ENCODE results near the gene IGFLR1. TPM values are rescaled to one million over a fixed set of nuclear protein-coding genes. Genes with fewer than 3 reads are reported as not detected.

The IGFLR1 gene
- total and polyA plus RNA-seq, 2 donors (not counting 3 experiments of a cell fraction or from before 2014, with no cell fraction given), result 2.6 to 7.6 TPM

- DNase-seq (ENCODE audit: low read depth, low spot score) (no peak), FAIRE-seq (no peak)
- dilution Hi-C loops (cut with MboI; ENCODE audit: extremely low pct_ligation_motif_present, low sequenced_read_pairs) (no loop called here), intact Hi-C loops (cut with micrococcal nuclease) (no loop called here)
- H3K4me3 ChIP-seq (replicated peaks in 1 of 3; ENCODE audit: insufficient read depth in 1 of 3, low read depth in 1 of 3, low read length in 3 of 3), result no peak overlapping the region
- no TSS peak for BruUV-seq (replicated peaks)
- ChIA-PET CTCF (no interaction called here), POLR2A (interaction anchor here (0.9 kb wide), 1 partner anchor 38 kb away, joined by 3 read pairs; the partner anchor contains the start of gene LIN37)
- TF ChIP-seq, protein P1, sequence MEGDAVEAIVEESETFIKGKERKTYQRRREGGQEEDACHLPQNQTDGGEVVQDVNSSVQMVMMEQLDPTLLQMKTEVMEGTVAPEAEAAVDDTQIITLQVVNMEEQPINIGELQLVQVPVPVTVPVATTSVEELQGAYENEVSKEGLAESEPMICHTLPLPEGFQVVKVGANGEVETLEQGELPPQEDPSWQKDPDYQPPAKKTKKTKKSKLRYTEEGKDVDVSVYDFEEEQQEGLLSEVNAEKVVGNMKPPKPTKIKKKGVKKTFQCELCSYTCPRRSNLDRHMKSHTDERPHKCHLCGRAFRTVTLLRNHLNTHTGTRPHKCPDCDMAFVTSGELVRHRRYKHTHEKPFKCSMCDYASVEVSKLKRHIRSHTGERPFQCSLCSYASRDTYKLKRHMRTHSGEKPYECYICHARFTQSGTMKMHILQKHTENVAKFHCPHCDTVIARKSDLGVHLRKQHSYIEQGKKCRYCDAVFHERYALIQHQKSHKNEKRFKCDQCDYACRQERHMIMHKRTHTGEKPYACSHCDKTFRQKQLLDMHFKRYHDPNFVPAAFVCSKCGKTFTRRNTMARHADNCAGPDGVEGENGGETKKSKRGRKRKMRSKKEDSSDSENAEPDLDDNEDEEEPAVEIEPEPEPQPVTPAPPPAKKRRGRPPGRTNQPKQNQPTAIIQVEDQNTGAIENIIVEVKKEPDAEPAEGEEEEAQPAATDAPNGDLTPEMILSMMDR (IDR thresholded peaks at IDR 0.05; ENCODE audit: extremely low read depth in 1 of 2, insufficient read depth in 1 of 2, low read depth in 1 of 2, low read length in 2 of 2), result no peak
- no peak for TF ChIP-seq JUN (IDR thresholded peaks at IDR 0.05; ENCODE audit: borderline replicate concordance, insufficient read depth, insufficient read length, low read depth)
- no peak overlapping the region for H3K9ac ChIP-seq (replicated peaks; ENCODE audit: extremely low read depth, insufficient read depth, low read length)
- H4K20me1 ChIP-seq (replicated peaks; ENCODE audit: control insufficient read depth, extremely low read depth, insufficient read depth, low read length), result no peaks in the 10 kb centered on the region
- H3K36me3 ChIP-seq (ENCODE audit: control insufficient read depth in 2 of 2, extremely low read depth in 1 of 2, insufficient read depth in 2 of 2, low read length in 2 of 2), result peaks cover 0 to 2% of the 10 kb centered on the region in 2 experiments
- H3K4me2 ChIP-seq (ENCODE audit: insufficient read depth, low read length), result no peak overlapping the region
- no peak overlapping the region for H3K27ac ChIP-seq (ENCODE audit: insufficient read depth, low read depth, low read length)
- no peak overlapping the region for H2AFZ ChIP-seq (ENCODE audit: low read depth, low read length)
- H3K4me1 ChIP-seq (ENCODE audit: control insufficient read depth, extremely low read depth, insufficient read depth, low read length), result no peaks in the 10 kb centered on the region
- no peaks in the 10 kb centered on the region for H3K79me2 ChIP-seq (ENCODE audit: control insufficient read depth, insufficient read depth, low read length)
- no peaks in the 10 kb centered on the region for H3K9me3 ChIP-seq (replicated peaks; ENCODE audit: control insufficient read depth, insufficient read depth, low read length)
- no peaks in the 10 kb centered on the region for H3K27me3 ChIP-seq (ENCODE audit: control insufficient read depth in 2 of 2, insufficient read depth in 2 of 2, low read length in 2 of 2)
- no peaks in the 10 kb centered on the region for H3K9me1 ChIP-seq (replicated peaks; ENCODE audit: control insufficient read depth, extremely low read depth, insufficient read depth, low read length)
Measured at GRCh38 chr19:35786299-35787160, 44.3 kb upstream of the IGFLR1 start.

- Histone ChIP-seq H3K4me2 (ENCODE audit: insufficient read depth, low read length) (no peak overlapping the region), H3K9me1 (replicated peaks; ENCODE audit: control insufficient read depth, extremely low read depth, insufficient read depth, low read length) (no peaks in the 10 kb centered on the region), H3K4me3 (replicated peaks in 1 of 3; ENCODE audit: insufficient read depth in 1 of 3, low read depth in 1 of 3, low read length in 3 of 3) (no peak overlapping the region), H3K79me2 (ENCODE audit: control insufficient read depth, insufficient read depth, low read length) (no peaks in the 10 kb centered on the region), H2AFZ (ENCODE audit: low read depth, low read length) (no peak overlapping the region), H4K20me1 (replicated peaks; ENCODE audit: control insufficient read depth, extremely low read depth, insufficient read depth, low read length) (no peaks in the 10 kb centered on the region), H3K9ac (replicated peaks; ENCODE audit: extremely low read depth, insufficient read depth, low read length) (no peak overlapping the region), H3K4me1 (ENCODE audit: control insufficient read depth, extremely low read depth, insufficient read depth, low read length) (no peaks in the 10 kb centered on the region), H3K27me3 (ENCODE audit: control insufficient read depth in 2 of 2, insufficient read depth in 2 of 2, low read length in 2 of 2) (no peaks in the 10 kb centered on the region), H3K27ac (ENCODE audit: insufficient read depth, low read depth, low read length) (no peak overlapping the region), H3K36me3 (ENCODE audit: control insufficient read depth in 2 of 2, extremely low read depth in 1 of 2, insufficient read depth in 2 of 2, low read length in 2 of 2) (peaks cover 0 to 4% of the 10 kb centered on the region in 2 experiments), H3K9me3 (replicated peaks; ENCODE audit: control insufficient read depth, insufficient read depth, low read length) (no peaks in the 10 kb centered on the region)
- ChIA-PET CTCF (no interaction called here), POLR2A (interaction anchor here (0.9 kb wide), 1 partner anchor 37 kb away, joined by 3 read pairs; the partner anchor contains the start of gene LIN37)
- FAIRE-seq (no peak), DNase-seq (ENCODE audit: low read depth, low spot score) (no peak)
- no peak for TF ChIP-seq POLR2A (IDR thresholded peaks at IDR 0.05; ENCODE audit: low read depth, low read length)
- TF ChIP-seq FOS (IDR thresholded peaks at IDR 0.05; ENCODE audit: borderline replicate concordance, insufficient read depth, low read length), result no peak
- TF ChIP-seq MYC (IDR thresholded peaks at IDR 0.05; ENCODE audit: low read depth, low read length), result no peak
- TF ChIP-seq JUN (IDR thresholded peaks at IDR 0.05; ENCODE audit: borderline replicate concordance, insufficient read depth, insufficient read length, low read depth), result no peak
- TF ChIP-seq, protein P1 (IDR thresholded peaks at IDR 0.05; ENCODE audit: extremely low read depth in 1 of 2, insufficient read depth in 1 of 2, low read depth in 1 of 2, low read length in 2 of 2), result no peak
- TF ChIP-seq EZH2 (IDR thresholded peaks at IDR 0.05; ENCODE audit: borderline replicate concordance, low read depth, low read length, severe bottlenecking), result no peak
- TF ChIP-seq GATA2 (IDR thresholded peaks at IDR 0.05; ENCODE audit: insufficient read depth, insufficient read length, low read depth, low read length), result no peak
- dilution Hi-C loops (cut with MboI; ENCODE audit: extremely low pct_ligation_motif_present, low sequenced_read_pairs), result no loop called here
- BruUV-seq (replicated peaks), result no TSS peak
- intact Hi-C loops (cut with micrococcal nuclease), result no loop called here
Measured at GRCh38 chr19:35785339-35785627, 43.0 kb upstream of the IGFLR1 start.
